SIG-M5 treated with dmso at 0.1 percent for 504 hours (cell line): Measurements from ENCODE around the gene RNF220.
A peak's percentile ranks its signal among the peaks of the same experiment; 100 is the strongest.
"Not testable (repeated sequence)": the region's sequence is repeated elsewhere in the genome, so short reads cannot be mapped to it uniquely, and the experiment has no call there.

Experiments
- DNase-seq: peaks from one replicate; lab custom pipeline; 2025; ENCODE audit not compliant: unreplicated experiment; lab: John Stamatoyannopoulos, UW

RNF220 gene

GRCh38 chr1:44695671-44696070 lies 290.6 kb downstream of the RNF220 start:
- no peak for DNase-seq

GRCh38 chr1:44696101-44696500 lies 291.0 kb downstream of the RNF220 start:
- DNase-seq: no peak

GRCh38 chr1:44696789-44697345 lies 291.8 kb downstream of the RNF220 start:
- peak; percentile 59 for DNase-seq

- peak; percentile 58 for DNase-seq
Measured at GRCh38 chr1:44698138-44698537, 293.1 kb downstream of the RNF220 start.

- DNase-seq: not testable (repeated sequence)
Measured at GRCh38 chr1:44699375-44699774, 294.3 kb downstream of the RNF220 start.

- no peak for DNase-seq
Measured at GRCh38 chr1:44700573-44700972, 295.5 kb downstream of the RNF220 start.

- DNase-seq: no peak
Measured at GRCh38 chr1:44701141-44701573, 296.1 kb downstream of the RNF220 start.
